Endodermal cell (in vitro differentiated cells): ENCODE results near the gene ADRB1. TPM values are rescaled to one million over a fixed set of nuclear protein-coding genes. Genes with fewer than 3 reads are reported as not detected.

Experiments used
- DNase-seq: peaks from one replicate; pipeline ENCODE4 v3.0.0-alpha.2; 2017
- H3K27ac ChIP-seq: 2 replicates; pipeline ENCODE4 v1.5.1; 2013; ENCODE audit warnings: mild to moderate bottlenecking, low read depth, low read length, moderate library complexity
- H3K27me3 ChIP-seq: 2 replicates; pipeline ENCODE4 v1.6.1; 2013; ENCODE audit warnings: mild to moderate bottlenecking, low read length, moderate library complexity; ENCODE audit not compliant: insufficient read depth, control insufficient read depth, poor library complexity, severe bottlenecking
- H3K36me3 ChIP-seq: 2 replicates; pipeline ENCODE4 v1.7.0; 2013; ENCODE audit warnings: mild to moderate bottlenecking, low read length, moderate library complexity; ENCODE audit not compliant: control insufficient read depth, insufficient read depth
- H3K4me1 ChIP-seq: one replicate; pipeline ENCODE4 v1.7.0; 2013; ENCODE audit warnings: low read length; ENCODE audit not compliant: control insufficient read depth, insufficient read depth
- H3K4me3 ChIP-seq: 2 replicates; pipeline ENCODE4 v1.5.1; 2013; ENCODE audit warnings: mild to moderate bottlenecking, low read length, moderate library complexity
- H3K9ac ChIP-seq: 2 replicates; pipeline ENCODE4 v1.6.1; 2013; ENCODE audit warnings: mild to moderate bottlenecking, low read length, moderate library complexity; ENCODE audit not compliant: poor library complexity, severe bottlenecking; ENCODE audit errors: extremely low read depth
- H3K9me3 ChIP-seq: 2 replicates; pipeline ENCODE4 v1.6.1; 2013; ENCODE audit warnings: mild to moderate bottlenecking, low read length, moderate library complexity; ENCODE audit not compliant: control insufficient read depth
- H3K27ac Mint-ChIP-seq: 2 replicates; pipeline ENCODE4 v1.8.0; 2020; ENCODE audit warnings: mixed read lengths
- H3K27me3 Mint-ChIP-seq: 2 replicates; pipeline ENCODE4 v1.8.0; 2021; ENCODE audit warnings: mild to moderate bottlenecking, mixed read lengths; ENCODE audit not compliant: insufficient read depth
- H3K36me3 Mint-ChIP-seq: 2 replicates; pipeline ENCODE4 v1.8.0; 2020; ENCODE audit warnings: low read depth, mixed read lengths
- H3K4me1 Mint-ChIP-seq: 2 replicates; pipeline ENCODE4 v1.8.0; 2020; ENCODE audit warnings: mixed read lengths
- H3K4me3 Mint-ChIP-seq: 2 replicates; pipeline ENCODE4 v1.8.0; 2020; ENCODE audit warnings: mild to moderate bottlenecking, moderate library complexity, mixed read lengths
- H3K9me3 Mint-ChIP-seq: 2 replicates; pipeline ENCODE4 v1.8.0; 2020; ENCODE audit warnings: mild to moderate bottlenecking, mixed read lengths
- CTCF ChIP-seq: fragments of 200-600 bp; sonication (generic); conservative IDR thresholded peaks from 2 replicates; pipeline ENCODE4 v1.5.0; 2021; ENCODE audit warnings: antibody characterized with exemption, mild to moderate bottlenecking
- WGBS, 2 experiments: methylation state at CpG; one replicate each; pipeline versions ENCODE4 v1.1.5 to v1.1.7; 2013; ENCODE audit warnings: missing lambda C conversion rate in 2 of 2, mixed read lengths in 1 of 2; ENCODE audit not compliant: insufficient coverage in 1 of 2, insufficient read length in 1 of 2; 5-methylcytosine and 5-hydroxymethylcytosine counted together
- total RNA-seq, 2 donors: library from RNA; stranded (reverse); fragmentation: NEBNext Ultra II Directional in 1 of 2; extraction: Animal tissue kit (Norgen Biotek cat#: 25700) in 1 of 2; gene quantifications; 2 replicates in 1 of 2; 3 replicates in 1 of 2; pipeline ENCODE4 v1.2.1, GENCODE V29; 2021

The ADRB1 gene
- total RNA-seq, 2 donors from 2014 or later, result not detected

DNA sequence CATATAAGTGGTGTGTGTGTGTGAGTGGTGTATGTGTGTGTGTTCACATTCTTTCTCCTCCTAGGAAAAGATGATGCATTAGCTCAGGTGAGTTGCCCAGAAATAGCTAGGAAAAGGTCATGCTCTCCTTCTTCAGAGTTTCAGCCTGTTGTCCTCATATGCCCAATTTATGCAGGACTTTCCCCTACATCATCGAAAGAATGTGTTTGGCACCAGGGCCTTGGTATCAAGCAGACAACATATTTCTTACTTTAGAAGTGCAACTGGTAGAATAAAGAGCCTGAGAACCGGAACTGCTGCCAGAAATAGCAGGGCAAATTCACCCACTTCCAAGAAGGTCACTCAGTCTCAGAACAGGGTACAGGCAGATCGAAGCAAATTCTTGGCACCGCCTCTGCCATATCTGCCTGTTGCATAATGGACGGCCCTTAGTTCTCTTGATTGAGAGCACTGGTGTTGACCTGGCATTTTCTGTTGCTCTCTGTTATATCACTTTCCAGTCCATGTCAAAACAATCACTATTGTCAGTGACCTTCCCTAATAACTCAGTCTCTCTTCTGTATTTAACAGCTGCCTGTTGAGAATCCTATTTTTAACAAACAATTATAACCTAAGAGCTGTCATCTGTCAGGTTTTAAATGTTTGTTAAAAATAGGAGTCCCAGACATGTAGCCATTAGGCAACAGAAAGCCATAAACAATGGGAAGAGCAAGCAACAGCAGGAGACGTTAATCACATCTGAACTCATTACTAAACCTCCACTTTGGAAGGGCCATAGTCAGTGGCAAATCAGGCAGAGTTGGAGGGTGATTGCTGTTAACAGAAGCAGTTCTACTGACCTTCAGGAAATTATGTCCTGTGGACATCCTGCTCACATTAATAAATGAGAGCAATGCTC is 20.7 kb downstream of the ADRB1 start:
- Mint-ChIP-seq H3K4me3 (no peak overlapping the region), H3K4me1 (peaks cover 11% of the 10 kb centered on the region), H3K36me3 (no peaks in the 10 kb centered on the region), H3K27ac (no peak overlapping the region), H3K27me3 (no peaks in the 10 kb centered on the region), H3K9me3 (no peaks in the 10 kb centered on the region)
- Histone ChIP-seq H3K4me1 (no peaks in the 10 kb centered on the region), H3K9me3 (no peaks in the 10 kb centered on the region), H3K9ac (no peak overlapping the region), H3K4me3 (no peak overlapping the region), H3K36me3 (no peaks in the 10 kb centered on the region), H3K27me3 (no peaks in the 10 kb centered on the region), H3K27ac (no peak overlapping the region)
- TF ChIP-seq CTCF, result no peak
- DNase-seq, result no peak
- WGBS, 2 experiments, result 66 to 84% methylated on average over 3 to 6 of the region's 6 CpGs

- H3K36me3 ChIP-seq, result no peaks in the 10 kb centered on the region
- Mint-ChIP-seq H3K9me3 (no peaks in the 10 kb centered on the region), H3K36me3 (no peaks in the 10 kb centered on the region), H3K4me3 (no peak overlapping the region), H3K4me1 (peaks cover 11% of the 10 kb centered on the region), H3K27me3 (no peaks in the 10 kb centered on the region), H3K27ac (no peak overlapping the region)
- no peaks in the 10 kb centered on the region for H3K4me1 ChIP-seq
- no peaks in the 10 kb centered on the region for H3K9me3 ChIP-seq
- no peak overlapping the region for H3K27ac ChIP-seq
- no peak overlapping the region for H3K9ac ChIP-seq
- 85 to 100% methylated on average over 1 to 3 of the region's 3 CpGs for WGBS, 2 experiments
- TF ChIP-seq CTCF, result no peak
- H3K27me3 ChIP-seq, result no peaks in the 10 kb centered on the region
- H3K4me3 ChIP-seq, result no peak overlapping the region
- no peak for DNase-seq
Measured at GRCh38 chr10:114065049-114065435, 21.4 kb downstream of the ADRB1 start.

- no peak overlapping the region for H3K9ac ChIP-seq
- H3K4me1 ChIP-seq, result no peaks in the 10 kb centered on the region
- H3K9me3 ChIP-seq, result no peaks in the 10 kb centered on the region
- H3K4me3 Mint-ChIP-seq, result no peak overlapping the region
- H3K36me3 Mint-ChIP-seq, result no peaks in the 10 kb centered on the region
- no peaks in the 10 kb centered on the region for H3K9me3 Mint-ChIP-seq
- WGBS, 2 experiments, result 89 to 91% methylated on average over 4 to 6 of the region's 6 CpGs
- H3K27me3 ChIP-seq, result no peaks in the 10 kb centered on the region
- TF ChIP-seq CTCF, result no peak
- peaks cover 5% of the 10 kb centered on the region for H3K4me1 Mint-ChIP-seq
- H3K27ac ChIP-seq, result no peak overlapping the region
- no peaks in the 10 kb centered on the region for H3K27me3 Mint-ChIP-seq
- H3K27ac Mint-ChIP-seq, result no peak overlapping the region
- DNase-seq, result no peak
- H3K36me3 ChIP-seq, result no peaks in the 10 kb centered on the region
- H3K4me3 ChIP-seq, result no peak overlapping the region
Measured at GRCh38 chr10:114068054-114068707, 24.5 kb downstream of the ADRB1 start.
